Measurements from ENCODE around the gene FBXL22.
"Not testable (repeated sequence)": the region's sequence is repeated elsewhere in the genome, so short reads cannot be mapped to it uniquely, and the experiment has no call there.

The FBXL22 gene

GRCh38 chr15:63617627-63618026, 20.4 kb downstream of the FBXL22 start:
- H3K4me1 ChIP-seq (ENCODE audit: insufficient read depth, low read length); H3K4me3 ChIP-seq (ENCODE audit: low read length); H3K9ac ChIP-seq (ENCODE audit: low read depth, low read length); H3K27me3 ChIP-seq (ENCODE audit: insufficient read depth, low read length); H3K27ac ChIP-seq (ENCODE audit: low read length); H3K9me3 ChIP-seq (ENCODE audit: insufficient read depth, low read depth, low read length): not testable (repeated sequence)
- H3K36me3 ChIP-seq (ENCODE audit: insufficient read depth, low read depth, low read length), result peaks cover 16% of the 10 kb centered on the region; the same call in 1 of the 2 replicates

DNA sequence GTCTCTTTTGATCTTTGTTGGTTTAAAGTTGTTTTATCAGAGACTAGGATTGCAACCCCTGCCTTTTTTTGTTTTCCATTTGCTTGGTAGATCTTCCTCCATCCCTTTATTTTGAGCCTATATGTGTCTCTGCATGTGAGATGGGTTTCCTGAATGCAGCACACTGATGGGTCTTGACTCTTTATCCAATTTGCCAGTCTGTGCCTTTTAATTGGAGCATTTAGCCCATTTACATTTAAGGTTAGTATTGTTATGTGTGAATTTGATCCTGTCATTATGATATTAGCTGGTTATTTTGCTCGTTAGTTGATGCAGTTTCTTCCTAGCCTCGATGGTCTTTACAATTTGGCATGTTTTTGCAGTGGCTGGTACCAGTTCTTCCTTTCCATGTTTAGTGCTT, 23.6 kb downstream of the FBXL22 start:
- H3K27ac ChIP-seq (ENCODE audit: low read length); H3K4me3 ChIP-seq (ENCODE audit: low read length); H3K9ac ChIP-seq (ENCODE audit: low read depth, low read length); H3K4me1 ChIP-seq (ENCODE audit: insufficient read depth, low read length); H3K27me3 ChIP-seq (ENCODE audit: insufficient read depth, low read length); H3K9me3 ChIP-seq (ENCODE audit: insufficient read depth, low read depth, low read length): not testable (repeated sequence)
- peaks cover 31% of the 10 kb centered on the region for H3K36me3 ChIP-seq (ENCODE audit: insufficient read depth, low read depth, low read length)

GRCh38 chr15:63623232-63623969, 26.2 kb downstream of the FBXL22 start:
- H3K27ac ChIP-seq (ENCODE audit: low read length), result no peak overlapping the region
- no peak overlapping the region for H3K9ac ChIP-seq (ENCODE audit: low read depth, low read length)
- no peaks in the 10 kb centered on the region for H3K9me3 ChIP-seq (ENCODE audit: insufficient read depth, low read depth, low read length)
- peaks cover 52% of the 10 kb centered on the region for H3K36me3 ChIP-seq (ENCODE audit: insufficient read depth, low read depth, low read length)
- H3K4me3 ChIP-seq (ENCODE audit: low read length), result no peak overlapping the region
- H3K27me3 ChIP-seq (ENCODE audit: insufficient read depth, low read length), result no peaks in the 10 kb centered on the region
- no peaks in the 10 kb centered on the region for H3K4me1 ChIP-seq (ENCODE audit: insufficient read depth, low read length)

DNA sequence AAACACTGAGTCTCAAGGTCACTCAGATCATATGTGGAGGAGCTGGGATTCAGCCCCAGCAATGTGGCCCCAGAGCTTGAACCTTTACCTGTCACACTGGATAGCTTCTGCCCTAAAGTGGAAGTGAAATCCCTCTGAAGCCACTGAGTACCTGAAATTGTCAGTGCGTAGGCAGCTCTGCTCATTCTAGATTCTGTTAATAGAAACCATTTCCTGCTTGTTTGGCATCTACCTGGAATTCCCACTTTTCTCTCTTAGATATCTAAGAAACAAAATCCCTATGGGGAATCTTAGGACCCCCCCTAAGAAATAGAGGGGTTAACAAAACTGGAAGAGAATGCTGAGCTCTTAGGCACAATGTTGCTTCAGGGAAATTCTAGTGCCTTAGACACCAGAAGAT, 29.8 kb downstream of the FBXL22 start:
- Histone ChIP-seq H3K4me3 (ENCODE audit: low read length) (no peak overlapping the region), H3K4me1 (ENCODE audit: insufficient read depth, low read length) (no peaks in the 10 kb centered on the region), H3K27me3 (ENCODE audit: insufficient read depth, low read length) (no peaks in the 10 kb centered on the region), H3K36me3 (ENCODE audit: insufficient read depth, low read depth, low read length) (peaks cover 73% of the 10 kb centered on the region), H3K9me3 (ENCODE audit: insufficient read depth, low read depth, low read length) (no peaks in the 10 kb centered on the region), H3K9ac (ENCODE audit: low read depth, low read length) (no peak overlapping the region), H3K27ac (ENCODE audit: low read length) (no peak overlapping the region)

- Histone ChIP-seq H3K27me3 (ENCODE audit: insufficient read depth, low read length) (no peaks in the 10 kb centered on the region), H3K9me3 (ENCODE audit: insufficient read depth, low read depth, low read length) (no peaks in the 10 kb centered on the region), H3K36me3 (ENCODE audit: insufficient read depth, low read depth, low read length) (peaks cover 74% of the 10 kb centered on the region), H3K4me3 (ENCODE audit: low read length) (no peak overlapping the region), H3K4me1 (ENCODE audit: insufficient read depth, low read length) (no peaks in the 10 kb centered on the region), H3K27ac (ENCODE audit: low read length) (no peak overlapping the region), H3K9ac (ENCODE audit: low read depth, low read length) (no peak overlapping the region)
Observed at GRCh38 chr15:63628123-63628822, 31.1 kb downstream of the FBXL22 start.

DNA sequence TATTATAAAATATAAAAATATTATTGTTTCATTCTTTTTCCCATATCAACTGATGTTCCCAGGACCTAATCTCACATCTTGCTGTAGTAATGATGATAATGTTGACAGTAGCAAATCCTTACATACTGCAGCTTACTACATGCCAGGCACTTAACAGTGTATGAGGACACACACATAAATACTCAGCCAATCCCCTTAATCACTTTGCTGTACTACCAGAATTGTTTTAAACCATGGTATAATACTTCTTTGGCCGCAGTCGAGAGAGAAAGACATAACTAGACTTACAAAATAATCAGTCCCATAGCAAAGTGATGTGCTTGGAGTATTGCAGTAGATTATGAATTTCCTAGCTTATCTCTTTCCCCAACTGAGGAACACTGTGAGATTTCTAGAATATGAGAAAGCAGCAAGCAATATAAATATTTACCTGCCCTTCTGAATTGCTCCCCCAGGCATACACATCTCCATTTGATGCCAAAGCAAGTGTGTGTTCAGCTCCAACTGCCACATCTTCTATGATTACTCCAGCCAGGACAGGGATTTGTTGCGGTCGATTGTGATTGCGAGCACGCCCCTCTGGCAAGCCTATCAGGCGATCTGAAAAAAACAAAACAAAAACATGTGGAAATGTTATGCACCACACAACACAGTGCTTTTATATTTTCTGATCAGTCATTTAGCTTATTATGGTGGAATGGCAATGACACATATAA, 33.0 kb downstream of the FBXL22 start:
- Histone ChIP-seq H3K4me1 (ENCODE audit: insufficient read depth, low read length) (no peaks in the 10 kb centered on the region), H3K9ac (ENCODE audit: low read depth, low read length) (no peak overlapping the region), H3K9me3 (ENCODE audit: insufficient read depth, low read depth, low read length) (no peaks in the 10 kb centered on the region), H3K36me3 (ENCODE audit: insufficient read depth, low read depth, low read length) (peaks cover 75% of the 10 kb centered on the region), H3K27ac (ENCODE audit: low read length) (no peak overlapping the region), H3K4me3 (ENCODE audit: low read length) (no peak overlapping the region), H3K27me3 (ENCODE audit: insufficient read depth, low read length) (no peaks in the 10 kb centered on the region)

- no peaks in the 10 kb centered on the region for H3K27me3 ChIP-seq (ENCODE audit: insufficient read depth, low read length)
- H3K9me3 ChIP-seq (ENCODE audit: insufficient read depth, low read depth, low read length), result no peaks in the 10 kb centered on the region
- peaks cover 68% of the 10 kb centered on the region for H3K36me3 ChIP-seq (ENCODE audit: insufficient read depth, low read depth, low read length)
Observed at GRCh38 chr15:63633312-63633711, 36.1 kb downstream of the FBXL22 start.

GRCh38 chr15:63634154-63634553, 37.0 kb downstream of the FBXL22 start:
- H3K27me3 ChIP-seq (ENCODE audit: insufficient read depth, low read length), result no peaks in the 10 kb centered on the region
- H3K9me3 ChIP-seq (ENCODE audit: insufficient read depth, low read depth, low read length), result no peaks in the 10 kb centered on the region
- no peak overlapping the region for H3K27ac ChIP-seq (ENCODE audit: low read length)
- H3K36me3 ChIP-seq (ENCODE audit: insufficient read depth, low read depth, low read length), result peaks cover 72% of the 10 kb centered on the region
- no peak overlapping the region for H3K4me3 ChIP-seq (ENCODE audit: low read length)
- H3K9ac ChIP-seq (ENCODE audit: low read depth, low read length), result no peak overlapping the region
- no peaks in the 10 kb centered on the region for H3K4me1 ChIP-seq (ENCODE audit: insufficient read depth, low read length)

More at GRCh38 chr15:63633312-63633711, 36.1 kb downstream of the FBXL22 start:
- Histone ChIP-seq H3K4me3 (ENCODE audit: low read length) (no peak overlapping the region), H3K9ac (ENCODE audit: low read depth, low read length) (no peak overlapping the region), H3K4me1 (ENCODE audit: insufficient read depth, low read length) (no peaks in the 10 kb centered on the region), H3K27ac (ENCODE audit: low read length) (no peak overlapping the region)

GRCh38 chr15:63636518-63637061, 39.4 kb downstream of the FBXL22 start:
- no peak overlapping the region for H3K9ac ChIP-seq (ENCODE audit: low read depth, low read length)
- no peaks in the 10 kb centered on the region for H3K27me3 ChIP-seq (ENCODE audit: insufficient read depth, low read length)
- H3K36me3 ChIP-seq (ENCODE audit: insufficient read depth, low read depth, low read length), result peaks cover 76% of the 10 kb centered on the region
- H3K4me1 ChIP-seq (ENCODE audit: insufficient read depth, low read length), result no peaks in the 10 kb centered on the region
- H3K27ac ChIP-seq (ENCODE audit: low read length), result no peak overlapping the region
- no peak overlapping the region for H3K4me3 ChIP-seq (ENCODE audit: low read length)
- no peaks in the 10 kb centered on the region for H3K9me3 ChIP-seq (ENCODE audit: insufficient read depth, low read depth, low read length)

DNA sequence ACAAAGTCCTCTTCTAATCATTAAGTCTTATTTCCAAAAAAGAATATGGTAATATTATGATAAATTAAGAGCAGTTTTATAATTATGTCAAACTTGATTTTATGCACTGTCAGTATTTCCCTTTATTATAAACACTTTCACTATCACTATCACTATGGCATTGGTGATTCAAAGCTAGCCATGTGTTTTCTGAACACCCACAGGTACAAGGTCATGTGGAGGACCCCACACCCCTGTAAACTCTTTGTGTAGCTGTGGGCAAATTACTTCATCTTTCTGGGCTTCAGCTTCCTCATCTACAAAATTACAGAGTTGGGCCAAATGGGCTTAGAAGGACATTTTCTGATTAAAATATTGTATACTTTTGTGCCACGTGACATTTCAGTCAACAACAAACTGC, 41.7 kb downstream of the FBXL22 start:
- Histone ChIP-seq H3K9ac (ENCODE audit: low read depth, low read length) (no peak overlapping the region), H3K9me3 (ENCODE audit: insufficient read depth, low read depth, low read length) (no peaks in the 10 kb centered on the region), H3K36me3 (ENCODE audit: insufficient read depth, low read depth, low read length) (peaks cover 67% of the 10 kb centered on the region)

DNA sequence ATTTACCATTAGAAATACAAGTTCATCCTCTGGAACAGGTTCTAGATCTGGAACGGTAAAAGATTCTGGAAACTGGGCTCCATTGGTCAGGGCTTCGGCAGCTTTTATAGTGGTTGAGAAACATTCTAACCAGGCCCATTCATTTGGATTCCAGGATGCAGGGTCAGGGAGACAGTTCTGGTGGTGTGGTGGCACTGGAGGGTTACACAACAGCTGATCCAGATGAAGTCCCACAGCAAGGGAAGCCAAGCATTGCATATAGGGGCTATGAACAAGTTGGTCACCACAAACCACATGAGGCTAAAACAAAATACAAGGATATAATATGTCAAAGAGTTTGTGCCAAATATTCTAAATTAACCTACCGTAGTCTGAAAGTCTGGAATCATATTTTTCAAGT, 43.0 kb downstream of the FBXL22 start:
- H3K9me3 ChIP-seq (ENCODE audit: insufficient read depth, low read depth, low read length), result no peaks in the 10 kb centered on the region
- no peaks in the 10 kb centered on the region for H3K27me3 ChIP-seq (ENCODE audit: insufficient read depth, low read length)
- no peaks in the 10 kb centered on the region for H3K4me1 ChIP-seq (ENCODE audit: insufficient read depth, low read length)
- H3K9ac ChIP-seq (ENCODE audit: low read depth, low read length), result no peak overlapping the region
- peaks cover 72% of the 10 kb centered on the region for H3K36me3 ChIP-seq (ENCODE audit: insufficient read depth, low read depth, low read length)
- H3K4me3 ChIP-seq (ENCODE audit: low read length), result no peak overlapping the region
- no peak overlapping the region for H3K27ac ChIP-seq (ENCODE audit: low read length)

More for the DNA sequence above, 41.7 kb downstream of the FBXL22 start:
- H3K4me3 ChIP-seq (ENCODE audit: low read length), result no peak overlapping the region
- H3K27ac ChIP-seq (ENCODE audit: low read length), result no peak overlapping the region
- H3K4me1 ChIP-seq (ENCODE audit: insufficient read depth, low read length), result no peaks in the 10 kb centered on the region
- no peaks in the 10 kb centered on the region for H3K27me3 ChIP-seq (ENCODE audit: insufficient read depth, low read length)

All from iPS-20b (cell line).